Hepatocyte (in vitro differentiated cells): ENCODE measurements around the gene ADAM17.

Experiments used
- CTCF ChIP-seq: fragments of 200-600 bp; sonication (generic); IDR thresholded peaks from 2 replicates; pipeline ENCODE4 v1.5.1; 2016; ENCODE audit warnings: antibody characterized with exemption, mild to moderate bottlenecking; ENCODE audit not compliant: poor library complexity
- EZH2 ChIP-seq: fragments of 200-600 bp; sonication (generic); IDR thresholded peaks from 2 replicates; pipeline ENCODE4 v1.6.1; 2016; ENCODE audit warnings: antibody characterized with exemption, mild to moderate bottlenecking, borderline replicate concordance
- EZH2phosphoT487 ChIP-seq: fragments of 200-600 bp; sonication (generic); IDR thresholded peaks from one replicate; pipeline ENCODE4 v1.6.1; 2018; ENCODE audit warnings: antibody characterized with exemption, mild to moderate bottlenecking, low read depth, moderate library complexity; ENCODE audit not compliant: unreplicated experiment, severe bottlenecking

GRCh38 chr2:9552219-9553178, 3.1 kb downstream of the ADAM17 start:
- TF ChIP-seq CTCF, result no peak
- TF ChIP-seq EZH2phosphoT487, result no peak
- TF ChIP-seq EZH2, result no peak
